ENCODE results near the gene ADCY6. TPM values are rescaled to one million over a fixed set of nuclear protein-coding genes. Genes with fewer than 3 reads are reported as not detected.

The ADCY6 gene
- polyA plus RNA-seq, 3 donors: 0.03 to 0.29 TPM; not detected in 1

GRCh38 chr12:48750215-48750614, 38.7 kb downstream of the ADCY6 start:
- no peak for DNase-seq
- WGBS (ENCODE audit: insufficient coverage): no CpG with 5 or more reads among the region's 1 CpG
- H3K27me3 ChIP-seq (ENCODE audit: control insufficient read depth in 2 of 2, insufficient read depth in 2 of 2, low read length in 2 of 2): no peaks in the 10 kb centered on the region
- H3K36me3 ChIP-seq (replicated peaks in 1 of 2; ENCODE audit: control insufficient read depth in 1 of 2, insufficient read depth in 2 of 2, low read length in 2 of 2): no peaks in the 10 kb centered on the region
- intact Hi-C loops (cut with micrococcal nuclease): loop anchor here in 1 of 2 donors (5.0 kb wide), 1 partner anchor 47 kb away; no protein-coding TSS in a partner anchor
- no peak overlapping the region for H3K9ac ChIP-seq (ENCODE audit: insufficient read depth, low read length, poor library complexity, severe bottlenecking)
- H3K9me3 ChIP-seq (replicated peaks in 1 of 2; ENCODE audit: control insufficient read depth in 1 of 2, insufficient read depth in 1 of 2, low read length in 2 of 2): no peaks in the 10 kb centered on the region
- no peak overlapping the region for H2AFZ ChIP-seq (ENCODE audit: insufficient read depth, low read depth, low read length, poor library complexity, severe bottlenecking)
- no peak overlapping the region for H3K4me2 ChIP-seq (replicated peaks; ENCODE audit: extremely low read depth, low read length, poor library complexity, severe bottlenecking)
- H3K9me3 Mint-ChIP-seq: peaks cover 0 to 1% (median 0%) of the 10 kb centered on the region in 7 donors
- no peak for TF ChIP-seq CTCF (IDR thresholded peaks at IDR 0.05)
- no peaks in the 10 kb centered on the region for H3K79me2 ChIP-seq (ENCODE audit: insufficient read depth, low read length)
- H3K4me3 Mint-ChIP-seq: no peak overlapping the region
- no peak overlapping the region for H3K4me3 ChIP-seq (replicated peaks in 1 of 3; ENCODE audit: low read depth in 2 of 3, low read length in 3 of 3)
- no peaks in the 10 kb centered on the region for H4K20me1 ChIP-seq (ENCODE audit: insufficient read depth, low read length)
- H3K27ac ChIP-seq (ENCODE audit: low read depth in 1 of 2, low read length in 2 of 2): no peak overlapping the region
- no peaks in the 10 kb centered on the region for H3K4me1 ChIP-seq (ENCODE audit: control insufficient read depth in 1 of 2, insufficient read depth in 2 of 2, low read length in 2 of 2)
- H3K27ac Mint-ChIP-seq: no peak overlapping the region
- H3K4me1 Mint-ChIP-seq: peaks cover 3% of the 10 kb centered on the region
- H3K36me3 Mint-ChIP-seq: no peaks in the 10 kb centered on the region
- peaks cover 0 to 2% (median 2%) of the 10 kb centered on the region in 3 donors for H3K27me3 Mint-ChIP-seq (ENCODE audit: low read depth in 3 of 3)

- Histone ChIP-seq H3K9me3 (replicated peaks in 1 of 2; ENCODE audit: control insufficient read depth in 1 of 2, insufficient read depth in 1 of 2, low read length in 2 of 2) (no peaks in the 10 kb centered on the region), H4K20me1 (ENCODE audit: insufficient read depth, low read length) (no peaks in the 10 kb centered on the region), H3K36me3 (replicated peaks in 1 of 2; ENCODE audit: control insufficient read depth in 1 of 2, insufficient read depth in 2 of 2, low read length in 2 of 2) (no peaks in the 10 kb centered on the region), H3K27ac (ENCODE audit: low read depth in 1 of 2, low read length in 2 of 2) (no peak overlapping the region), H3K4me1 (ENCODE audit: control insufficient read depth in 1 of 2, insufficient read depth in 2 of 2, low read length in 2 of 2) (no peaks in the 10 kb centered on the region), H3K4me3 (replicated peaks in 1 of 3; ENCODE audit: low read depth in 2 of 3, low read length in 3 of 3) (no peak overlapping the region), H3K27me3 (ENCODE audit: control insufficient read depth in 2 of 2, insufficient read depth in 2 of 2, low read length in 2 of 2) (peaks cover 4 to 15% of the 10 kb centered on the region in 2 donors), H3K4me2 (replicated peaks; ENCODE audit: extremely low read depth, low read length, poor library complexity, severe bottlenecking) (no peak overlapping the region), H3K9ac (ENCODE audit: insufficient read depth, low read length, poor library complexity, severe bottlenecking) (no peak overlapping the region), H2AFZ (ENCODE audit: insufficient read depth, low read depth, low read length, poor library complexity, severe bottlenecking) (no peak overlapping the region), H3K79me2 (ENCODE audit: insufficient read depth, low read length) (no peaks in the 10 kb centered on the region)
- intact Hi-C loops (cut with micrococcal nuclease): no loop called here
- DNase-seq: no peak
- no peak overlapping the region for H3K4me3 Mint-ChIP-seq
- WGBS (ENCODE audit: insufficient coverage): no CpG with 5 or more reads among the region's 9 CpGs
- no peaks in the 10 kb centered on the region for H3K36me3 Mint-ChIP-seq
- peaks cover 9 to 19% (median 10%) of the 10 kb centered on the region in 3 donors for H3K27me3 Mint-ChIP-seq (ENCODE audit: low read depth in 3 of 3)
- H3K9me3 Mint-ChIP-seq: peaks cover 0 to 4% (median 0%) of the 10 kb centered on the region in 7 donors
- no peak for TF ChIP-seq CTCF (IDR thresholded peaks at IDR 0.05)
- H3K4me1 Mint-ChIP-seq: peaks cover 3% of the 10 kb centered on the region
- no peak overlapping the region for H3K27ac Mint-ChIP-seq
Observed at GRCh38 chr12:48744251-48745008, 44.5 kb downstream of the ADCY6 start.

Measured in CD14-positive monocyte (primary cell).